Activated CD8-positive, alpha-beta T cell treated with anti-CD3 and anti-CD28 coated beads for 36 hours (primary cell): ENCODE measurements around the gene STARD8. TPM values are rescaled to one million over a fixed set of nuclear protein-coding genes. Genes with fewer than 3 reads are reported as not detected.

ENCODE experiments used
- ATAC-seq: fragments of 200-7000 bp; cut with Tn5 transposase; one replicate; pipeline ENCODE4 v1.10.0; 2021; ENCODE audit warnings: mild to moderate bottlenecking, moderate library complexity
- CTCF ChIA-PET: fragments of 350-600 bp; sonication (Branson Sonifier 250); formaldehyde crosslinking; loops from one replicate; lab custom pipeline; 2021; ENCODE audit warnings: antibody characterized with exemption; lab: Charles Lee
- POLR2A ChIA-PET: fragments of 350-600 bp; sonication (Branson Sonifier 250); formaldehyde crosslinking; loops from one replicate; lab custom pipeline; 2021; ENCODE audit warnings: antibody characterized with exemption; lab: Charles Lee
- DNase-seq: peaks from one replicate; pipeline ENCODE4 v3.0.0-alpha.2; 2020
- H3K27ac Mint-ChIP-seq: one replicate; pipeline ENCODE4 v1.8.0; 2021; ENCODE audit warnings: mild to moderate bottlenecking, mixed read lengths
- H3K27me3 Mint-ChIP-seq: one replicate; pipeline ENCODE4 v1.8.0; 2021; ENCODE audit warnings: mixed read lengths
- H3K36me3 Mint-ChIP-seq: one replicate; pipeline ENCODE4 v1.8.0; 2021; ENCODE audit warnings: low read depth, mixed read lengths
- H3K4me1 Mint-ChIP-seq: one replicate; pipeline ENCODE4 v1.8.0; 2021; ENCODE audit warnings: low read depth, mixed read lengths
- H3K4me3 Mint-ChIP-seq: one replicate; pipeline ENCODE4 v1.8.0; 2021; ENCODE audit warnings: mild to moderate bottlenecking, moderate library complexity, mixed read lengths
- H3K9me3 Mint-ChIP-seq: one replicate; pipeline ENCODE4 v1.8.0; 2021; ENCODE audit warnings: mixed read lengths
- CTCF ChIP-seq: fragments of 200-600 bp; IDR thresholded peaks from one replicate; pipeline ENCODE4 v1.8.0; 2022; ENCODE audit warnings: antibody characterized with exemption, mild to moderate bottlenecking
- intact Hi-C: fragments of 100-400 bp; cut with micrococcal nuclease; formaldehyde crosslinking; loops from one replicate; pipeline ENCODE4 v1.10.0; 2022
- total RNA-seq, 2 experiments: library from RNA; stranded (reverse); gene quantifications; one replicate each; pipeline ENCODE4 v1.2.3, GENCODE V29; 2021

The STARD8 gene
- total RNA-seq, 2 experiments from 2014 or later, result 0.36 to 0.38 TPM

- ChIA-PET CTCF (no interaction called here), POLR2A (no interaction called here)
- no peak for DNase-seq
- TF ChIP-seq CTCF, result no peak
- Mint-ChIP-seq H3K4me3 (no peak overlapping the region), H3K36me3 (no peaks in the 10 kb centered on the region), H3K27me3 (no peaks in the 10 kb centered on the region), H3K9me3 (no peaks in the 10 kb centered on the region), H3K27ac (no peak overlapping the region), H3K4me1 (no peaks in the 10 kb centered on the region)
- intact Hi-C loops, result no loop called here
- no peak for ATAC-seq
Observed at GRCh38 chrX:68658530-68658929, 11.1 kb downstream of the STARD8 start.

- ChIA-PET CTCF (no interaction called here), POLR2A (no interaction called here)
- no peak for DNase-seq
- Mint-ChIP-seq H3K27ac (no peak overlapping the region), H3K4me3 (no peak overlapping the region), H3K4me1 (no peaks in the 10 kb centered on the region), H3K9me3 (no peaks in the 10 kb centered on the region), H3K27me3 (no peaks in the 10 kb centered on the region), H3K36me3 (no peaks in the 10 kb centered on the region)
- no peak for ATAC-seq
- intact Hi-C loops, result no loop called here
- no peak for TF ChIP-seq CTCF
Observed at GRCh38 chrX:68659385-68659784, 11.9 kb downstream of the STARD8 start.

- CTCF ChIA-PET, result no interaction called here
- H3K9me3 Mint-ChIP-seq, result no peaks in the 10 kb centered on the region
- ATAC-seq (no peak), DNase-seq (no peak)
- H3K27me3 Mint-ChIP-seq, result no peaks in the 10 kb centered on the region
- no peak overlapping the region for H3K27ac Mint-ChIP-seq
- no peak for TF ChIP-seq CTCF
- H3K36me3 Mint-ChIP-seq, result no peaks in the 10 kb centered on the region
- no peak overlapping the region for H3K4me3 Mint-ChIP-seq
- intact Hi-C loops, result no loop called here
- H3K4me1 Mint-ChIP-seq, result no peaks in the 10 kb centered on the region
- POLR2A ChIA-PET, result no interaction called here
Observed at GRCh38 chrX:68659786-68660185, 12.3 kb downstream of the STARD8 start.

- ChIA-PET POLR2A (no interaction called here), CTCF (interaction anchor here (1.0 kb wide), 1 partner anchor 29 kb away, joined by 3 read pairs; no protein-coding TSS in a partner anchor)
- no peak for TF ChIP-seq CTCF
- no peaks in the 10 kb centered on the region for H3K27me3 Mint-ChIP-seq
- DNase-seq (no peak), ATAC-seq (no peak)
- intact Hi-C loops, result no loop called here
- H3K27ac Mint-ChIP-seq, result no peak overlapping the region
- H3K36me3 Mint-ChIP-seq, result no peaks in the 10 kb centered on the region
- no peak overlapping the region for H3K4me3 Mint-ChIP-seq
- no peaks in the 10 kb centered on the region for H3K4me1 Mint-ChIP-seq
- no peaks in the 10 kb centered on the region for H3K9me3 Mint-ChIP-seq
Observed at GRCh38 chrX:68660746-68661145, 13.3 kb downstream of the STARD8 start.

GRCh38 chrX:68665502-68665901 lies 18.0 kb downstream of the STARD8 start:
- TF ChIP-seq CTCF, result no peak
- POLR2A ChIA-PET, result no interaction called here
- H3K36me3 Mint-ChIP-seq, result no peaks in the 10 kb centered on the region
- no peaks in the 10 kb centered on the region for H3K27me3 Mint-ChIP-seq
- no peaks in the 10 kb centered on the region for H3K9me3 Mint-ChIP-seq
- ATAC-seq (no peak), DNase-seq (no peak)
- CTCF ChIA-PET, result no interaction called here
- no peak overlapping the region for H3K4me3 Mint-ChIP-seq
- no peak overlapping the region for H3K27ac Mint-ChIP-seq
- H3K4me1 Mint-ChIP-seq, result no peaks in the 10 kb centered on the region
- intact Hi-C loops, result no loop called here
